CD1c-positive myeloid dendritic cell (primary cell): ENCODE results near the gene GDPD1.
"Not testable (repeated sequence)": the region's sequence is repeated elsewhere in the genome, so short reads cannot be mapped to it uniquely, and the experiment has no call there.

Experiments used
- DNase-seq: peaks from one replicate; pipeline ENCODE4 v3.0.0-alpha.2; 2016; ENCODE audit errors: extremely low spot score

GDPD1 gene

DNA sequence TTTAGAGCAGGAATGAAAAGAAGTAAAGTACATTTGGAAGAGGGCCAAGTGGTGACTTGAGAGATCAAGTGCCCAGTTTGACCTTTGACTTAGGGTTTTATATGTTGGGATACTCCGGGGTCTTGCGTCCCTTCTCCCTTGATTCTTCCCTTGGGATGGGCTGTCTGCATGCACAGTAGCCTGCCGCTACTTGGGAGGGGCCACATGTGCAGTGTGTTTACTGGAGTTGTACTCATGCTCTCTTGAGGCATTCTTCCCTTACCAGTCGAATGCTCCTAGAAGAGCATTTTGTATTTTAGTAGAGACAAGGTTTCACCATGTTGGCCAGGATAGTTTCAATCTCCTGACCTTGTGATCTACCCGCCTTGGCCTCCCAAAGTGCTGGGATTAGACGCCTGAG lies 23.8 kb downstream of the GDPD1 start:
- DNase-seq: no peak

DNA sequence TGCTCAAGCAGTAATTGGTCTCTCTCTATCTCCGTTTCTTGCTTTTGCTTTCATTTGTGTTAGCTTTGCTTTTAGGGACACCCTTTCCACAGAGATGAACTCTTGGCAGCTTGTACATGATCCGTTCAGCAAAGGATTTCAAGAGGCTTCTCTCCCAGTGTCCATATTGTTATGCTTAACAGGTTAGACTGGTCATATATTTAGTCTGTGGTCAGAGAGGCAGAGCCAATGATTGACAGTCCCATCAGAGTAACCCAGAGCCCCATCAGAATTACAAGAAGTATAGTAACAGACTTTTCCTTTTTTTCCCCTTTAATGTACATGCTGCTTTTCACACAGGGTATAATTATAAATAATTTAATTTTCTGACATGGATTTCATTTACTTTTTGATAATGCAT lies 34.4 kb downstream of the GDPD1 start:
- DNase-seq: no peak

DNA sequence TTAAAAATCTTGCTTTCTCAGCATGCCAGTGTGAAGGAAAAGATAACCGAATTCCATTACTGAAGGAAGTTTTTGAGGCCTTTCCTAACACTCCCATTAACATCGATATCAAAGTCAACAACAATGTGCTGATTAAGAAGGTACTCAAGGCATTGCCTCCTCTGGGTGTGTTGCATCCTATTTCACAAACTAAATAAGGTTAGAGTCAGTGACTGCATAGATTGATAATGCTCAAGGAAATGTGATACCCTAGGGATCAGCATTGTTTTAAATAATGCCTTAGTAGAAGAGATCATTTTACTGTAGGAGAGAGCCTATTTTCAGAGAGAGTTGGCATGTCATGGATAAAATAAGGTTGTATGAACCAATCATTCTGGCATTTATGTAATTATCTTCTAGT lies 36.8 kb downstream of the GDPD1 start:
- no peak for DNase-seq

DNA sequence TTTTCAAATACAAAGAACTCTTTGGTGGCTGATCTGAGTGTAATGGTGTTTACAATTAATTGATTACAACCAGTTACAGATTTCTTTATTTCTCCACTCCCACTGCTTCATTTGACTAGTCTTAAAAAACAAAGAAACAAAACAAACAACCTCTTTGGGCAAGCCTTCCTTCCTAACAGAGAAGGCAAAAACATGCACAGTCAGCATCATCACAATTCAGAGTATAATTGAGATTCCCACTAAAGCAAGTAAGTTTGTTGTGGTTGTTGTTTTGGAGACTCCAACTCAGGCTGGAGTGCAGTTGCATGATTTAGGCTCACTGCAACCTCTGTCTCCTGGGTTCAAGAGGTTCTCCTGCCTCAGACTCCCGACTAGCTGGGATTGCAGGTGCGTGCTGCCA lies 40.4 kb downstream of the GDPD1 start:
- DNase-seq: no peak

DNA sequence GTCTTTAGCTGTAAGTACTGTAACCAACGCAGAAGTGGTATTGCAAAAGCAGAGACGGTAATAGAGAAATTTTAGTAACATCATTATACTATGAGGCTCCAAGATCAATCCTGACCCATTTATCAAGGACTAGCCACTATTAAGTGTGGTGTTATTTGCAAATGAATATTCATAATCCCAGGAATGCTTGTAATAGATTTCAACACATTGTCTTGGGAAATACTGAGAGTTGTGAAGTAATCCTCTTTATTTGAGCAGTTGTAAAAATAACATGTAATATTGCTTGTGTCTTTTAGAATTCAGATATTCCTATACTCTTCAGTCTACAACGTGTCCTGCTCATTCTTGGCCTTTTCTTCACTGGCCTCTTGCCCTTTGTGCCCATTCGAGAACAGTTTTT lies 46.4 kb downstream of the GDPD1 start:
- no peak for DNase-seq

DNA sequence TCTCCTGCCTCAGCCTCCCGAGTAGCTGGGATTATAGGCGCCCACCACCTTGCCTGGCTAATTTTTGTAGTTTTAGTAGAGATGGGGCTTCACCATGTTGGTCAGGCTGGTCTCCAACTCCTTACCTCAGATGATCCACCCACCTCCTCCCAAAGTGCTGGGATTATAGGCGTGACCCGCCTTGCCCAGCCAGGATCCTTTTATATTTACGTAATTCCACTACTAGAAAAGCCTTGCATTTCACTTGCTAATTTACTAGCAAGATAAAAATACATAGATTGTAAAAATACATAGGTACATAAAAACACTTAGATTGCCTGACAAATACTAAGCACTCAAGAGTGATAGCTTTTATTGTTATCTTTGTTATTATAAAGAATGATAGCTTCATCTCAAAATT lies 47.5 kb downstream of the GDPD1 start:
- DNase-seq: no peak

DNA sequence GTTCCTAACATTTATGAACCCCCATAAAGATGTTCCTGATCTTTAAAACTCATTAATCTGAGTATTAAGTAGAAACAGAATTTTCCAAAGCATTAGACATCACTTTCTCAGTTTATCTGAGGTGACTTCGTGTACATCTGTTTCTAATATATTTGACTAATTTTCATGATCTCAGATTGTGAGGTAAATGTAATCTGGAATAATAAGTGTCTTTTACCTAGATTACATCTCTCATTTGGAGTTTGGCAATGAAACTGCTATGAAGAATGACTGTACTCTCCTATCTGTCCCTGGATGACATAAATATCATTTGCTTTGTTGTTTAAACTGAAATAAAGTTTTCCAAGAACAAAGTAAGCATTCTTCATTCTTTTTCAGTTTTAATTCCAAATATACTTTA lies 55.3 kb downstream of the GDPD1 start:
- DNase-seq: no peak

DNA sequence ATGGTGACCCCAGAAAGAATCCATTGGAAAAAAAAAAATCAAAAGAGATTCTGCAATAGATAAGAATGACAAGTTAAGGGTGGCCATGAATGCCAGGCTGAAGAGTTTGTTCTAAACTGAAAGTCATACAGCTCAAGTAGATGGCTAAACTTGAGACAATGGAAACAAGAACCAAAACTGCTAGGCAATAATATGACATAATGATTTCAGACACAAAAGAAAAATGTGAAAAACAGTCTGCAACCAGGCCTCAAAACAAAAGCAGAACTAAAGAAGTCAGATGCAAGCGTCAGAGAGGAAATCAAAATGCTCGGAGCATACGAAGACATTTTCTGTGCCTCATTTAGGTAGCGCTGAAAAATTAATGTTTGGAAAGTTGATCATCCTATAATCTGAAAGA lies 56.7 kb downstream of the GDPD1 start:
- peak; percentile 84 for DNase-seq

DNA sequence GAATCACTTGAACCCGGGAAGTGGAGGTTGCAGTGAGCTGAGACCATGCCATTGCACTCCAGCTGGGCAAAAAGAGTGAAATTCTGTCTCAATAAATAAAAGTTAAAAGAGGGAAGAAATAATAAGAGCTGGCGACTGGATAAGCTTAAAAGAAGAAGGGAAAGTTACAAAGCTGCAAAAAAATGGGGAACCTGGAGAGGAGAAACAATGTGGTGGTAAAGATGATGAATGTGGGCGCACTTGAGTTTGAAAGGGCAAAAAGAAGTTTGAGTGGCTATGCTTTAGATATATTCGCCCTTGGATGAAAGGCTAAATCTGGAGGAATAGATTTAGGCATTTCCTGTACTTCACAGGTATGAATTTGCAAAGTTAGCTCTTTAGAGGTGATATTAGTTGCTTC lies 58.1 kb downstream of the GDPD1 start:
- DNase-seq: peak; percentile 54

DNA sequence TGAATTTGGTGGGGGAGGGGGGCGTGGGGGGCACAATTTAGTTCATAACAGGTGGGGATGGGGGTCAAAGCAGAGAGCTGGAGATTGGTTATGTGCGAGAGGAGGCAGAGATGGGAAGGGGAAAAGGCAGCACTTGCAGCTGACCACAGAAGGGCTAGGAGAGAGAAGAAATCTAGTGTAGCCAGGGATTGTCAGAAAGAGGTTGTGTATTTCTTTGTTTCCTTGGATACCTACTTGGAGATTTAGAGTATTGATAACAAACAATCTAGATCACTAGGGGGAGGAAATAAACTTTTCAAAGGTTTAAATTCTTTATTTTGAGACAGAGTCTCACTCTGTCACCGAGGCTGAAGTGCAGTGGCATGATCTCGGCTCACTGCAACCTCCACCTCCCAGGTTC lies 64.0 kb downstream of the GDPD1 start:
- DNase-seq: no peak

DNA sequence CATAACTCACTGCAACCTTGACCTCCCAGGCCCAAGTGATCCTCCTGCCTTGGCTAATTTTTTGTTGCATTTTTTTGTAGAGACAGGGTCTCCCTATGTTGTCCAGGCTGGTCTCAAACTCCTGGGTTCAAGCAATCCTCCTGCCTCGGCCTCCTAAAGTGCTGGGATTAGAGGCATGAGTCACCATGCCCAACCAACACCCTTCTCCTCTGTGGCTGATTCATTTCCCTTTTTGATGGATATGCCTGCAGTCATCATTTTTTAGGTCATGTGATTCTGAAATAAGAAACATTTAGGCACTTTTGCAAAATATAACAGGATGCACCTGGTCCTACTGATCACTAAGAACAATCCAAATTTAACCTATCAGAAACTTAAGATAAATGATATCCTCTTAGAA lies 67.1 kb downstream of the GDPD1 start:
- DNase-seq: peak; percentile 63

DNA sequence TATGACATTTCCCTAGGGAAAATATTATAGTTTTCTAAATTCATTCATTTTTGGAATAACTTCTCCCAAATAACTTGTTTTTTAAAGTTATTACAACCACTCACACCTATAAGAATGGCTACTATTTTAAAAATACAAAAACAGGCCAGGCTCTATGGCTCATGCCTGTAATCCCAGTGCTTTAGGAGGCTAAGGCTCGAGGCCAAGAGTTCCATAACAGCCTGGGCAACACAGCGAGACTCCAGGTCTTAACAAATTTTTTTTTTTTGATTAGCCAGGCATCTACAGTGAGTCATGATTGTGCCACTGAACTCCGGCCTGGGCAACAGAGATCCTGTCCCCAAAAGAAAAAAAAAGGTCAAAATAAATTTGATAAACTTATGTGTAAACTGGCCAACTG lies 67.6 kb downstream of the GDPD1 start:
- DNase-seq: no peak

DNA sequence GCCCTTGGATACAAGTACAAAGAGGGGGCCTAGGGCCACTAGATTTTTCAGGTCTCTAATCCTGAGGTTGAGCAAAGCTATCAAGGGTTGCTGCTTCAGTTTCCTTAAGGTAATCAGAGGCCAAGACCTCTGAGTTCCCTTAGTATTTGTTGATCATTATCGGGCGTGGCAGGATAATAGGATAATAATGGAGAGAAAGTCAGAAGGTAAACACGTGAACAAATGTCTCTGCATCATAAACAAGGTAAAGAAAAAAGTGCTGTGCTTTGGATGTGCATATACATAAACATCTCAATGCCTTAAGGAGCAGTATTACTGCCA lies 69.6 kb downstream of the GDPD1 start:
- no peak for DNase-seq

DNA sequence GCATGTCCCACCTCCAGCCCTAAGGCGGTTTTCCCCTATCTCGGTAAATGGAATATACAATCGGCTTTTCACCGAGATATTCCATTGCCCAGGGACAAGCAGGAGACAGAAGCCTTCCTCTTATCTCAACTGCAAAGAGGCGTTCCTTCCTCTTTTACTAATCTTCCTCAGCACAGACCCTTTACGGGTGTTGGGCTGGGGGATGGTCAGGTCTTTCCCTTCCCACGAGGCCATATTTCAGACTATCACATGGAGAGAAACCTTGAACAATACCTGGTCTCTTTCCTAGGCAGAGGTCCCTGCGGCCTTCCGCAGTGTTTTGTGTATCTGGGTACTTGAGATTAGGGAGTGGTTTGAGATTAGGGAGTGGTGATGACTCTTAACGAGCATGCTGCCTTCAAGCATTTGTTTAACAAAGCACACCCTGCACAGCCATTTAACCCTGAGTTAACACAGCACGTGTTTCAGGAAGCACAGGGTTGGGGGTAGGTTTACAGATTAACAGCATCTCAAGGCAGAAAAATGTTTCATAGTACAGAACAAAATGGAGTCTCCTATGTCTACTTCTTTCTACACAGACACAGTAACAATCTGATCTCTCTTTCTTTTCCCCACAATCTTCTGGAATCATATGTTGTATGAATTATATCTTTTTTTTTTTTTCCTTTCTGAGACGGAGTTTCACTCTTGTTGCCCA lies 70.1 kb downstream of the GDPD1 start:
- DNase-seq: not testable (repeated sequence)

DNA sequence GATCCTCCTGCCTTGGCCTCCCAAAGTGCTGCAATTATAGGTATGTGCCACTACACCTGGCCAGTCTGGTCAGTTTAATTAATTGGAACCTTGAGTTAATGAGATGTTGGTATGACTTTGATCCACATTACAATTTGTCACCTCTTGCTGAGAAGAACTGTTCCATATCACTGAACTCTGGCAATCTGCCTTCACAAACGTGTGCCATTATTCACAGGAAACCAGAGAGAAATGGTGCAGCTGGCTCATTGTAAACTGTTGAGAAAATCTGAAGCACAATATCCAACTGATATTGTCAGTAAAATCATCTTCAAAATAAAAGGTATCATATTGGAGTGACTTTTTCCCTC lies 71.8 kb downstream of the GDPD1 start:
- no peak for DNase-seq

DNA sequence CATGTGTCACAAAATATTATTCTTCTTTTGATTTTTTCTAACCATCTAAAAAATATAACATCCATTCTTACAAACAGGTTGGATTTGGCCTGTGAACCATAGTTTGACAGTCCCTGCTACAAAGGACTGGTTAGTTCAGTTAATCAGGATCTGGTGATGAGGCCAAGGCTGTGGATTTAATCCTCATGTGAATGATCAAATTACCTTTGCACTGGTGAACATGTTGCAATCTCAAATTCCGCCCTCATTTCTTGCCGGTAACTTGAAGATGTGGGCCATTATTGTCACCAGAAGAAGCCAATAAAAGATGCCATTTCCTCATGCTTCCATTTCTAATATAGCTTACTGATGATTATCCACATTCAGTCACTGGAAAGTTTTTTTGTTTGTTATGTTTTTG lies 75.9 kb downstream of the GDPD1 start:
- no peak for DNase-seq

DNA sequence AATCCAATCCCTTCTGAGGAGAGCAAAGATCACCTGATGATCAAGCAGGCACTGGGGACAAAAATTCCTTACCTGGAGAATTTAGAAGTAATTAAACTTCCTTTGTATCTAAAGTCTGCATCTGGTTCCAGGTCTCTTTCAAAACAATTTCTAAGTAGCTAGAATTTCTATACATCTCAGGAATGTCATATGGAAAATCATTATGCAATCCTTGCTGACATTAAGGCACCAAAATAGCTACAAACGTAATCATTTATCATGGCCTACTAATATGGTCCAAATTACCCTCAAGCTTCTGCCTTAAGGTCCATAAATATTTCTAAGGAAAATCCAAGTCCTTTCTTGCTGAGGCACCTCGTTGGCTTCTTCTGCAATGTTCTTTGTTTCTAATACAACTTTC lies 78.2 kb downstream of the GDPD1 start:
- DNase-seq: no peak

DNA sequence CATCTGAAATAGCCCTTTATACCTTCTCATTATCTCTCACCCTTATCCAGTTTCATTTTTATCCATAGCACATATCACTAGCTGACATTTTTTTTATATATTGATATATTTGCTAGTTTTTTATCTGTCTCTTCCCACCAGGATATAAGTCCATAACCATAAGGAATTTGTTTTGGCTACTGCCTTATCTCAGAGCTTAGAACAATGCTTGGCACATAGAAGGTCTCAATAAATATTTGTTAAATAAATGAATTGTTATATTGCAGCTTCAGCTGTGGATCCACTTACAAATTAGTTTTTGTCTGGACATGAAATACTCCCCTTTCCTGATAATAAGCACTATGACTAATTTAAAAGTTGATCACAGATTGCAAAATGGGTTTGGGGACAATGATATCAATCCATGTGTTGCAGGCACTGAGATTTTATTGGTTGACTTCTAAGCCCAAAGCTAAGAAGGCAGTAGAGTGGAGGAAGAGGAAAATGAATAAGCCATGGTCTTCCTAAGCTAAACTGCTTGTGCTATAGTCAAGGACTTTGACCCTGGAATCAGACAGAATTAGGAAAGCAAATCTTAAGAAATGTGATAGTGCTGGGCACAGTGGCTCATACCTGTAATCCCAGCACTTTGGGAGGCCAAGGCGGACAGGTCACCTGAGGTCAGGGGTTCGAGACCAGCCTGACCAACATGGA lies 79.2 kb downstream of the GDPD1 start:
- DNase-seq: no peak

DNA sequence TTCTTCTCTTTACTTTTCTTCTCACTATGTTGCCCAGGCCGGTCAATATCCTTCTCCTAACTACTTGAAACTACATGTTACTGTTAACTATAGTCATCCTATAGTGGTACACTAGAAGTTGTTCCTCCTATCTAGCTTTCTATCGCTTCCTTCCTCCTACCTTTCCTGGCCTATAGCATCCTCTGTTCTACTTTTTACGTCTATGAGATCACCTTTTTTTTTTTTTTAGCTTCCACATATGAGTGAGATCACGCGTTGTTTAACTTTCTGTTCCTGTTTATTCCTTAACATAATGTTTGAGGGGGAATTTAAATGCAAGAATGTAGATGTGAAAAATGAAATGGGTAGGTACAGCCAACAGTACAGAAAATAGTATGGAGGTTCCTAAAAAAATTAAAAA lies 80.6 kb downstream of the GDPD1 start:
- peak; percentile 78 for DNase-seq

DNA sequence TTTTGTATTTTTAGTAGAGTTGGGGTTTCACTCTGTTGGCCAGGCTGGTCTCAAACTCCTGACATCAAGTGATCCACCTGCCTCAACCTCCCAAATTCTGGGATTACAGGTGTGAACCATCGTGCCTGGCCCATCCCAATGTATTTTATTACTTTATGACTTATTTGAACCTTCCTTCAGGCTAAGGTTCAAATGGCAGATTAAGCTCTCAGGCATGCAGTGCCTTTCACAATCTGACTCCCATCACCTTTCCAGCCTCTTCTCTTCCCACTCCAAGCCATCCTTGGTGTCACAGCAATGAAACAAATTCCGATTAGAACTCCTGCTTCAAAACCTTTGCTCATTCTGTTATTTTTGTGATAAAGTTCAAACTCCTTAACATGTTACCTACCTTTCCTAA lies 84.5 kb downstream of the GDPD1 start:
- no peak for DNase-seq

DNA sequence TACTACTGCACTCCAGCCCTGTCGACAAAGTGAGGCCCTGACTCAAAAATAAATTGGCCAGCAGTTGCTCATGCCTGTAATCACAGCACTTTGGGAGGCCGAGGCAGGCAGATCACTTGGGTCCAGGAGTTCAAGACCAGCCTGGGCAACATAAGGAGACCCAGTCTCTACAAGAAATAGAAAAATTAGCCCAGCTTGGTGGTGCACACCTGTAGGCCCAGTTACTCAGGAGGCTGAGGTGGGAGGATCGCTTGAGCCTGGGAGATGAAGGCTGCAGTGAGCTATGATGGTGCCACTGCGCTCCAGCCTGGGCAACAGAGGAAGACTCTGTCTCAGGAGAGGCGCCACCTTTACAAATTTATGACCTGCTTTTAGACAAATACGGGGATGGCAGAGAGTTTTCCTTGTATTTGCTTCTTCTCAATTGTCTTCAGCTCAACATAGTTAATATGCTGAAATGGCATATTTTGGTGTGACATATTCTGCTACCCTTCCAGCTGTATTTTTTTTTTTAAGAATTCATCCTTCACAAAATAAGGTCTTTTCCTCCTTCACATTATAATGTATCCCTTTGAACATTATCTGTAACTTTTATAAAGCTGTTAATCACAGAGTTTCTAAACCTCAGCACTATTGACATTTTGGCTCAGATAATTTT lies 90.1 kb downstream of the GDPD1 start:
- DNase-seq: no peak

DNA sequence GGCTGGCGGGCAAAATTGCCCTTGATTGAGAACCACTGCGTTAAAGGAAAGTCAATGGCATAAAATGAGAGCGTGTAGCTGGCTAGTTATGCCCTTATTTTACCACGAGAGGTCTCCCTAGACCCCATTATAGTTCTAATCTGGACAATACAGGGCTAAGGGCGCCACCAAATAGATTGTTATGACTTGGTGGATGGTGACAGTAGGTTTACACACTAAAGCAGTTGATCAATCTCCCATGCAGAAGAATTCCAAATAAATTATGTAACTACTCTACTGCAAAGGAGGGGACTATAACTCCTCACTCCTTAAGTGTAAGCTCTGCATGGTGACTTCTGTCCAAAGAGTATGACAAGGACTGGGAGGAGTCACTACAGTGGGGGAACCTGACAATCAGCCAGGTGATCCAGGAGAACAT lies 90.7 kb downstream of the GDPD1 start:
- peak; percentile 81 for DNase-seq

DNA sequence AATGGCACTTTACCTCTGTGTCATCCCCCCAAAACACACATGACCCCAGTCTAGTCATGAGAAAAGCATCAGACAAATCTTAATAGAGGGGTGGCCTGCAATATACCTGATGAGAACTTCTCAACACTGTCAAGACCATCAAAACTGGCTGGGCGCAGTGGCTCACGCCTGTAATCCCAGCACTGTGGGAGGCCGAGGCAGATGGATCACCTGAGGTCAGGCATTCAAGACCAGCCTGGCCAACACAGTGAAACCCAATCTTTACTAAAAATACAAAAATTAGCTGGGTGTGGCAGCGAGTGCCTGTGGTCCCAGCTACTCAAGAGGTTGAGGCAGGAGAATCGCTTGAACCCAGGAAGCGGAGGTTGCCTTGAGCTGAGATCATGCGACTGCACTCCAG lies 91.2 kb downstream of the GDPD1 start:
- not testable (repeated sequence) for DNase-seq

DNA sequence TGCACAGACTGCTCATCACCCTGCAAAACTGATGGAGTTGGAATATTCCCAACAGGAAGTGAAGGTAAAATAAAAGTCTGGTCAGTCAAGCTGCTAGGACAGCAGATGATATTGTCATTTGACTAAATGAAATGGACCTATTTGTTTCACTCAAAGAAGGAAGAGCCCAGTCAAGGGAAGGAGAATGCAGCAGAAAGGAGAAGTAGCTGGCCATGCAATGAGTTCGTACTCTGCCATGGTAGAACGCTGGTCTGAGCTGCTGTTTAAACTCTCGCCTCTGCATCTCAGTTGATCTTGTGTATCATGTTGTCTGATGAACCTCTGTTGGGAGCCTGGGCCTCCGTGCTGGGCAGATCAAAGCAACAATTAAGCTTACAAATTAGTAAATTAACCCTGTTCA lies 95.6 kb downstream of the GDPD1 start:
- DNase-seq: peak; percentile 31
